HuH-7 (cell line): ENCODE results near the gene RPL39L.
"Not testable (repeated sequence)": the region's sequence is repeated elsewhere in the genome, so short reads cannot be mapped to it uniquely, and the experiment has no call there.

Experiments
- DNase-seq: peaks from one replicate; pipeline ENCODE4 v3.0.0; 2011; ENCODE audit warnings: low spot score

RPL39L gene

GRCh38 chr3:187139126-187139894, at the start of gene RPL39L:
Gene RPL39L, minus strand, starts transcription at chr3:187139496. Its CDS starts 18,196 bp downstream, at chr3:187121300.
- peak; percentile 76 for DNase-seq

- no peak for DNase-seq
These were observed 49.6 kb upstream of the RPL39L start for GRCh38 chr3:187188931-187189330.

GRCh38 chr3:187186801-187187421, 47.6 kb upstream of the RPL39L start:
- DNase-seq = no peak

- DNase-seq = no peak
These were observed 47.1 kb upstream of the RPL39L start for GRCh38 chr3:187186375-187186774.

GRCh38 chr3:187185759-187186158, 46.5 kb upstream of the RPL39L start:
- no peak for DNase-seq

- no peak for DNase-seq
These were observed 44.6 kb upstream of the RPL39L start for GRCh38 chr3:187183903-187184302.

- DNase-seq = no peak
These were observed 44.0 kb upstream of the RPL39L start for GRCh38 chr3:187183210-187183862.

GRCh38 chr3:187181454-187182170, 42.3 kb upstream of the RPL39L start:
- DNase-seq = no peak

- DNase-seq = no peak
These were observed 33.6 kb upstream of the RPL39L start for GRCh38 chr3:187172929-187173328.

- not testable (repeated sequence) for DNase-seq
These were observed 31.6 kb upstream of the RPL39L start for GRCh38 chr3:187170911-187171310.

- DNase-seq = no peak
These were observed 30.1 kb upstream of the RPL39L start for GRCh38 chr3:187169231-187169960.

- DNase-seq = no peak
These were observed 28.5 kb upstream of the RPL39L start for GRCh38 chr3:187167777-187168176.

- DNase-seq = no peak
These were observed 27.5 kb upstream of the RPL39L start for GRCh38 chr3:187166750-187167149.

GRCh38 chr3:187165144-187165543, 25.8 kb upstream of the RPL39L start:
- peak; percentile 46 for DNase-seq

- no peak for DNase-seq
These were observed 23.1 kb upstream of the RPL39L start for GRCh38 chr3:187162265-187162953.

- no peak for DNase-seq
These were observed 22.3 kb upstream of the RPL39L start for GRCh38 chr3:187161556-187161955.

- no peak for DNase-seq
These were observed 11.3 kb upstream of the RPL39L start for GRCh38 chr3:187150599-187150998.

- DNase-seq = no peak
These were observed 10.9 kb upstream of the RPL39L start for GRCh38 chr3:187150186-187150585.

GRCh38 chr3:187146389-187146788, 7.1 kb upstream of the RPL39L start:
- no peak for DNase-seq

- DNase-seq = no peak
These were observed 6.0 kb upstream of the RPL39L start for GRCh38 chr3:187145149-187145895.

- DNase-seq = no peak
These were observed 578 bp upstream of the RPL39L start for GRCh38 chr3:187139895-187140253.
